GM18909 (cell line): Measurements from ENCODE around the gene AMBRA1.
A peak's percentile ranks its signal among the peaks of the same experiment; 100 is the strongest.

Experiments used
- ATAC-seq: cut with Tn5 transposase; IDR thresholded peaks from one replicate; pipeline ENCODE4 v1.9.1; 2021; ENCODE audit warnings: mild to moderate bottlenecking; ENCODE audit not compliant: unreplicated experiment, poor library complexity

AMBRA1 gene

GRCh38 chr11:46361283-46362155, 232.3 kb downstream of the AMBRA1 start:
- peak; percentile 90 for ATAC-seq

- ATAC-seq: peak; percentile 29
These were observed 232.9 kb downstream of the AMBRA1 start for GRCh38 chr11:46360878-46361277.

DNA sequence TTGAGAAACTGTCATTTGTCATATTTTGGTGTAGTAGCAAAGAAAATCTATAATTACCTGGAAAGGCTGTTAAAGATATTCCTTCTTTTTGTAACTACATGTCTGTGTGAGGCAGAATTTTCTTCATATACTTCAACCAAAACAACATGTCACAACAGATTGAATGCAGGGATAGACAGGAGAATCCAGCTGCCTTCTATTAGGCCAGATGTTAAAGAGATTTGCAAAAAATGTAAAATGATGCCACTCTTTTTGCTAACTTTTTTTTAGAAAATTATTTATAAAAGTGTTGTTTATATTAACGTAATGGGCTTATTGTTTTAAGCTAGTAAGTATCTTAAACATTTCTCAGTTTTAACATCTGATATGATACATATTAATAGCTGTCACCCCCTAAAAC, 233.9 kb downstream of the AMBRA1 start:
- no peak for ATAC-seq

DNA sequence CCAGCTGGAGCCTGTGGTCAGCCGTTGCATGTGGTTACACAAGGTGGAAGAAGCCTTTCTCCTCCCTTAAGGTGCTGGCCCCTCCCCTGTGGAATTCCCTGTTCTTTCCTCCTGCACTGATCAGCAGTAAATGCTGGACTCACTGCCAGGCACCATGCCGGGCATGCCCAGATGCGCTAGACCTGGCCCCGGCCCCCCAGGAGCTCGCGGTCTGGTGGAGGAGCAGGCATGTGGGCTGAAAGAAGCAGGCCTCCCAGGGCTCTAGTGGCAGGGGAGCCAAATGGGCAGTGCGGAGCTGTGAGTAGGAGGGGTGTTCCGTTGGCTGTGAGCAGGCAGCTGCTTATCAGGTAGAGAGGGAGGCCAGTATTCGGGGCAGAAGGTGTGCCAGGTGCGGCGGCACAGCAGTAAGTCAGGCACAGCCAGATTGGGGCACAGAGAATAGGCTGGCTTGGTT, 236.3 kb downstream of the AMBRA1 start:
- ATAC-seq: no peak

DNA sequence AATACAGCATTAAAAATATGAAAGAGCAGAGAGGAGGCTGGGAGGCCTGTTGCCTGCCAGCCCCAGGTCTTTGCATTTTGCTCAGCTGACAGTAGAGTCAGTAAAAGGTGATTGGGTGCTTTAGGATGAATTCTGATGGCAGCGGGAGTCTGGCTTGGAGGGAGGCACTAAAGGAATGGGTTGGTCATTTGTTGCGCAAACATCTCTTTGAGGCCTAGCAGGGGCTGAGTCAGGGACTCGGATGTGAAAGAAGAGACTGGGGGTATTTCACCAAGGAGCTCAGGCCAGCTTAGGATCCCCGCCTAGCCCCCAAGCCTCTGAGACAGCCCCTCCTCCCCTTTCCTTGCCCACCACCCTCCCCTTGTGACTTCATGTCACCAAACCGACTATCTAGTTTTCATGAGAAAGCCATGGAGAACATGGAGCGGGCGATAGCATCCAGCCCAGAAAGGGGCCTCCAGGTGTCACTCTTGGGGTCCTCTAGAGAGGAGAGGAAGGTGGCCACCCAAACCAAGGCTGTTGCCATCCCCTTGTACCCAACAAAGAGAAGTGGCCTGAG, 236.8 kb downstream of the AMBRA1 start:
- no peak for ATAC-seq

DNA sequence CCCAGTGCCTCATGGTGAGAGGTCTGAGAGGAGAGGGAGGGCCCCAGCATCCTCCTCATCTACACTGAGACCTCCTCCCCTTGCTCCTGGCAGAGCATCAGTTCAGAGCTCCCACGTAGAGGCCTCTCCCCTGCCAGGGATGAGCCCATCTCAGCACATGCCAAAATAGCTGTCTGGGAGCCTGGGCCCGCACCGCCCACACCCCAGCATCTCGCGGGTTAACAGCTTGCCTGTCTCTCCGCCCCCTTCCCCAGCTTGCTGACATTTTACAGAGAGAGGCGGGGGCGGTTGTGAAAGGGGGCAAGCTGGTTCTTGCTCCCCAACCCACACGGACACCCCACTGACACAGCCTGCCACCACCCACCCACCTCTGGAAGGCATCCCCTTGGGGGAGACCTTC, 240.1 kb downstream of the AMBRA1 start:
- ATAC-seq: no peak

GRCh38 chr11:46352063-46352841, 241.6 kb downstream of the AMBRA1 start:
- ATAC-seq: no peak

DNA sequence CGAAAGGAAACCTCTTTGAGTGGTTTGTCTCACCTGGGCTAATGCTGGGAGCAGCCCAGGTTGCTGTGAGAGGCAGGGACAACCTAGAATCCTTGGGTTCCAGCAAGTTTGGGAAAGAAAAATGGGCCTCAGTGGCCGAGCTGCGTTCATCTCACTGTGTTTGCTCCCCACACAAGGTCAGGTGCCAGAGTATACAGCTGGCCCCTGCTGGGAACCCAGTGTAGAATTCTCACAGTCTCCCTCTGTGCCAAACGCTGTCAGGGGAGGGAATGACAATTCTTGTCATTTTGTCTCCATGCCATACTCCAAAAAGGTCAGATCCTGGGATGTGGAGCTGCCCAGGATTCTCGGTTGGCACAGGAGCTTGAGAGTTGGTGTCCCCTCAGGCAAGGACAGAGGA, 242.2 kb downstream of the AMBRA1 start:
- no peak for ATAC-seq

DNA sequence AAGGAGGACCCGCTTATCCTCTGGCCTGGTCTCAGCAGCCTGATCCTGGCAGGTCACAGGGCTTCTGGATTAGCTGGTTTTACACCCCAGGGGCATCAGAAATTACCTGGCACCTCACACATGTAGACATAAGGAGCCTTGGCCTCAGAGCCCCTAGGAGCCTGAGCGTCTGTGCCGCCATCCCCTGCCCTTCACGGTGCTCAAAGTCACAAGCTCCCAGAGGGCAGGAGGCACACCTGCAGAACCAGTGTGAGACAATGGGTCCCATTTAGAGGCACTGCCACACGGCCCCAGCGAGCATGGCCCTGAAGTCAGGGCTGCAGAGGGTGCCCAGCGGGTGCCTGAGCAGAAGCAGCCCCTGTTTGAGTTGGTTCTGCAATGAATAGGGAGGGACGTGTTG, 242.7 kb downstream of the AMBRA1 start:
- ATAC-seq: no peak

- no peak for ATAC-seq
These were observed 243.1 kb downstream of the AMBRA1 start for GRCh38 chr11:46350695-46351094.

DNA sequence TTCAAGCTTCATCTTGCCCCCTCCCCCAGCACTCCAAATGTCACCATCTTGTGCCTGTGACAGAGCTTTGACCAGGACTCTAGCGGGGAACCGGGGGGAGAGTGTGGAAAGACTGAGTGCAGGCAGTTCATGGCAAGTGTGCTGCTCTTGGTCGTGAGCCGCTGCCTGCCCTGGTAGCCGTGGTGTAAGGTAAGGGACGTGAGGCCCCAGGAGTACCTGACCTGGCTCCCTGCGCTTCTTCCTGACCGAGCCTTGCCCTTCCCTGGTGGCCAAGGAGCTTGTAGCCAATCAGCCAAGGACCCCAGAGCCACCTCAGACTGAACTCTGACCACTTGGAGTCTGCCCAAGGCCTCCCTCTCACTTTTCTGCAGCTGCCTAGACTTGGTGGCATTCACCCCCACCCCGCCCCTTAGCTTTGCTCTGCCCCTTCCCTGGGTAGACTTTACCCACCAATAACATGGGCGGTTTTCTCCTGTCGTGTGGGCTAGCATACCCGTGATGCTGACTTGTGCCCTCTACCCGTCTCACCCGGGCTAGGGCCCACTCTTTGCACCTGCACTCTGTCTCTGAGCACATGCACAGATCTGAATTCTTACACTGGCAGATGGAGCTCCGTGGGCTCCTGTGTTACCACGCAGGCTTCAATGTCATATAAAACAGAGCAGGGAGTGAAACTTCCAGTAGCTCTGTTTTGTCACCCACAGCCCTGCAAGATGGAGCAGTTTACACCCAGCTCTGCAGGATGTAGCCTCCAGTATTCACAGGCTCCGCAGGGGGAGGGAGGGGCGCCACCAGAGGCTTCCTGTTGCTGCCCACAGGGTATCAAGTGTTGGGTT, 245.0 kb downstream of the AMBRA1 start:
- ATAC-seq: no peak

DNA sequence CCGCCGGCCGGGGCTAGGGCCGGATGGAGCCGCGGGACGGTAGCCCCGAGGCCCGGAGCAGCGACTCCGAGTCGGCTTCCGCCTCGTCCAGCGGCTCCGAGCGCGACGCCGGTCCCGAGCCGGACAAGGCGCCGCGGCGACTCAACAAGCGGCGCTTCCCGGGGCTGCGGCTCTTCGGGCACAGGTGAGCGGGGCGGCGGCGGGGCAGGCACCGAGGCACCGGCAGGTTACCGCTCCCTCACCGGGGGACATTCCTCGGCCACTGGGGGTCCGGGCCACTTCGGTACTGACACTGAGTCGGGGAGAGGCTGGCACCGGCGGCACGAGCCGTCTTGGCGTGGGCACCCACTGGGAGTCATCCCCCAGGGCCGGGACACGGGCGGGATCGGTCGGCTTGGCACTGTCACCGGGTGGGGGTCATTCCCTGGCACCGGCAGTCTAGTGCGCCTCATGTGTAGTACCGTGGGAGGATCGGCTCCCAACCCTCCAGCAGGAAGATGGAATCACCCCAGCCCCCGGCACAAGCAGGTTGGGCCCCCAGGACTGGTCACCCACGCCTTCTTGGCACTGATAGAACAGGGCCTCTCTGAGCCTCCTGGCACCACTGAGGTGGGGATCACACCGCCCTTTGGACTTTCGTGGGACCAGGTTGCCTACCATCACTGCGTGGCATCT, 246.0 kb downstream of the AMBRA1 start:
- no peak for ATAC-seq

- peak; percentile 66 for ATAC-seq
These were observed 246.8 kb downstream of the AMBRA1 start, which contains the start of gene DGKZ for GRCh38 chr11:46346886-46347636. DGKZ (plus strand) TSS chr11:46347463; CDS start chr11:46347660, 197 bp downstream.
